GM18499 (cell line): ENCODE results near the gene OR5AL1.
"Not testable (repeated sequence)": the region's sequence is repeated elsewhere in the genome, so short reads cannot be mapped to it uniquely, and the experiment has no call there.

ENCODE experiments used
- ATAC-seq: cut with Tn5 transposase; IDR thresholded peaks from one replicate; pipeline ENCODE4 v1.9.1; 2021; ENCODE audit warnings: moderate number of reproducible peaks; ENCODE audit not compliant: insufficient read depth, unreplicated experiment

Gene OR5AL1

GRCh38 chr11:56412396-56412795 is at the start of gene OR5AL1:
Gene OR5AL1, plus strand, starts transcription at chr11:56412696.
- ATAC-seq, result no peak

- ATAC-seq, result no peak
Observed at GRCh38 chr11:56375324-56375723, 37.2 kb upstream of the OR5AL1 start, which contains the start of gene OR8U1. Gene OR8U1, plus strand, starts transcription at chr11:56375624. Its CDS starts 0 bp downstream, at chr11:56375624.

DNA sequence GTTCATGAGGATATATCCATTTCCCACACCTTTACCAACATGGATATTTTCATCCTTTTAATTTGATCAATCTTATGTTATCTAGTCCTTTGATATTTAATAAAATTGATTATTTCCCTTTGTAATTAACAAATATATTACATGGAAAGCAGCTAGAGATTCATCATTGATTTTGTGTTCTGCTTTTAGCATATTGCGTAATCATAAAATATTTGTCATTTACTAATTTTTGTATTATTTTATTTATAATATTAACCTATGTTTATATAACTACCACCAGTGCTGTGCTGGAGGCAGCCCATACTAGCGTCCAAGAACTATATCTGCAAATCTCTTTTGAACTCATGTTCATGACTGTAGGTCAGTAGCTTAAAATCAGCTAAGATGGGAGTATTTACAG is 32.4 kb upstream of the OR5AL1 start:
- ATAC-seq, result no peak

DNA sequence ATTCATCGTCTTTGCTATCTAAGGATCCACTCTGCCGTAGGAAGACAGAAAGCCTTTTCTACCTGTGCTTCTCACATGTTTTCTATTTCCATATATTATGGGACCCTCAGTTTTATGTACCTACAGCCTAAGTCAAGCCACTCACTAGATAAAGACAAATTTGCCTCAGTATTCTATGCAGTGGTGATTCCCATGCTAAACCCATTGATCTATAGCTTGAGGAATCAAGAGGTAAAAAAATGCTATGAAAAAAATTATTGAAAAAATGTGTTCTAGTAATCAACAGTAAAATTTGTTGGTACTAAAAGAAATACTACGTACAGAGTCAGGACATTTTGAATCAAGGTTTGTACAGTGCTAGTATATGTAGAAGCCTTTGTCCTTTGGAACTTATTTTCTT is 18.1 kb upstream of the OR5AL1 start:
- no peak for ATAC-seq

GRCh38 chr11:56396047-56396446 is 16.4 kb upstream of the OR5AL1 start:
- ATAC-seq, result no peak

DNA sequence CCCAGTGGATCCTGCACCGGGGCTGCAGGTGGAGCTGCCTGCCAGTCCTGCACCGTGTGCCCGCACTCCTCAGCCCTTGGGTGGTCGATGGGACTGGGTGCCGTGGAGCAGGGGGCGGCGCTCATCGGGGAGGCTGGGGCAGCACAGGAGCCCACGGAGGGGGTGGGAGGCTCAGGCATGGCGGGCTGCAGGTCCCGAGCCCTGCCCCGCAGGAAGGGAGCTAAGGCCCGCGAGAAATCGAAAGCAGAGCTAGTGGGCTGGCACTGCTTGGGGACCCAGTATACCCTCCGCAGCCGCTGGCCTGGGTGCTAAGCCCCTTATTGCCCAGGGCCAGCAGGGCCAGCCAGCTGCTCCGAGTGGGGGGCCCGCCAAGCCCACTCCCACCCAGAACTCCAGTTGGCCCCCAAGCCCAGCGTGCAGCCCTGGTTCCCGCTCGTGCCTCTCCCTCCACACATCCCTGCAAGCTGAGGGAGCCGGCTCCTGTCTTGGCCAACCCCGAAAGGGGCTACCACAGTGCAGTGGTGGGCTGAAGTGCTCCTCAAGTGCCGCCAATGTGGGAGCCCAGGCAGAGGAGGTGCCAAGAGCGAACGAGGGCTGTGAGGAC is 10.5 kb upstream of the OR5AL1 start:
- ATAC-seq, result not testable (repeated sequence)

DNA sequence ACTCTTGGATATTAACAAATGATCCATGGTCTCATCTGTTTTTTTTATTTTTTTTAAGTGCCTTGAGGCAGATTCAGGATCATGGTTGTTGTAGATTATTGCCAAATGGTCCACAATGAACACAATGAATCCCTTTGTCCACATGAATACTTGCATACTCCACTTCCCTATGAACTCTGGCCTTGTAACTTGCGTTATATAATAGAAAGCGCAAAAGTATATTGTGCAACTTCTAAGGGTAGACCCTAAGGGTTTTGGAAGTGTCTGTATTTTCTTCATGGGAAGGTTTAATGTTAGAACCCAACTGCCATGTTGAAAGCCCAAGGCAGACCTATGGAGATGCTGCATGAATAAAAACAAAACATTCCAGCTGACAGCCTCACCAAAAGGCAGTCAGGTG is 8.1 kb upstream of the OR5AL1 start:
- ATAC-seq, result no peak

DNA sequence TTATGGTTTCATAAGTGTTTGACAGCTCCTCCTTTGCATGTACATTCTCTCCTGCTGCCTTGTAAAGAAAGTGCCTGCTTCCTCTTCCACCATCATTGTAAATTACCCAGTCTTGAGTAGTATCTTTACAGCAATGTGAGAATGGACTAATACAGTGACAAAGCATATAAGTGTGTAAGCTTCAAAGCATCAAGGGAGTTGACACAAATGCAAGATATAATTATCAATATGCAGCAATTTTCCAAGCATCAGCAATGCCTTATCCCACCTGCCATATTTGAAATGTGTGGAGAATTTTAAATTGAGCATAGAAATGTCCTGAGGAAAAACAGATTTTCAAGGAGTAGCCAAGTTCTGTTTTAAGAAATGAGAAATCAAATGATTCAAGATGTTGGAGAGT is 1.7 kb upstream of the OR5AL1 start:
- ATAC-seq, result no peak

- no peak for ATAC-seq
Observed at GRCh38 chr11:56453521-56453920, 41.0 kb downstream of the OR5AL1 start.

DNA sequence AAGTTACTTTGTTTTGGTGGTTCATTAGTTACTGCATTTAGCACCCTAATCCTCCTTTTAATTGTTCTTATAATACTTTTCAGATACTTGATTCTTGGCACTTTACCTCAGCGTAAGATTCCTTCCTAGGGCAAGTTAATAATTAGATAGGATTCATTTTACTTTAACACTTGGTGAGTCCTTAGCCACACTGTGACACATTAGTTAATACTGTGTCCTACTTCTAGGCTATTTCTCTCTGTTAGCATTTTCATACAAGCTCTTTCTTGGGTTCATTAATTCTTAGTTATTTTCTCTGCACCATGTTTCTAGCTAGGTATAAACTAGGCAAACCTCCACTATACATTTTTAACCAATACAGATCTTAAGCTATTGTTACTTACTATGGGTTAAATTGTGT is 44.6 kb downstream of the OR5AL1 start:
- no peak for ATAC-seq
